H1 (cell line): ENCODE data around the gene FKRP. TPM values are rescaled to one million over a fixed set of nuclear protein-coding genes. Genes with fewer than 3 reads are reported as not detected.

Experiments used
- CTCF ChIA-PET: fragments of 300-600 bp; sonication (Branson Sonifier 250); formaldehyde crosslinking; loops from one replicate; lab custom pipeline; 2021; ENCODE audit not compliant: partially characterized antibody; lab: Charles Lee
- POLR2A ChIA-PET: fragments of 300-600 bp; sonication (Branson Sonifier 250); formaldehyde crosslinking; loops from one replicate; lab custom pipeline; 2021; ENCODE audit warnings: inconsistent platforms; ENCODE audit not compliant: partially characterized antibody; lab: Charles Lee
- DNase-seq, 2 experiments: peaks; one replicate each; pipeline versions ENCODE4 v3.0.0 to v3.0.0-alpha.2; 2010 to 2022; ENCODE audit warnings: low spot score in 2 of 2, low read depth in 1 of 2, mixed read lengths in 1 of 2
- FAIRE-seq: peaks from 2 replicates; lab custom pipeline; 2011; peaks lifted over from hg19 to GRCh38; lab: Jason Lieb, UNC
- H2AFZ ChIP-seq: 2 replicates; pipeline ENCODE4 v1.8.1; 2012; ENCODE audit warnings: low read length, inconsistent platforms
- H2AK5ac ChIP-seq: 2 replicates; pipeline ENCODE4 v1.6.1; 2013; ENCODE audit warnings: low read depth, low read length
- H2BK120ac ChIP-seq: replicated peaks from 2 replicates; pipeline ENCODE3; 2013; ENCODE audit warnings: low read depth, low read length, inconsistent platforms
- H2BK12ac ChIP-seq: 2 replicates; pipeline ENCODE4 v1.6.1; 2013; ENCODE audit warnings: low read depth, low read length
- H2BK15ac ChIP-seq: 2 replicates; pipeline ENCODE4 v1.6.1; 2013; ENCODE audit warnings: low read length
- H2BK20ac ChIP-seq: 2 replicates; pipeline ENCODE4 v1.6.1; 2013; ENCODE audit warnings: low read length
- H2BK5ac ChIP-seq: 2 replicates; pipeline ENCODE4 v1.6.1; 2013; ENCODE audit warnings: low read depth, low read length
- H3K14ac ChIP-seq: 2 replicates; pipeline ENCODE4 v1.6.1; 2013; ENCODE audit warnings: inconsistent platforms; ENCODE audit not compliant: insufficient read length
- H3K18ac ChIP-seq: 2 replicates; pipeline ENCODE4 v1.6.1; 2013; ENCODE audit warnings: low read length; ENCODE audit errors: extremely low read depth
- H3K23ac ChIP-seq: 2 replicates; pipeline ENCODE4 v1.6.1; 2013; ENCODE audit warnings: inconsistent platforms; ENCODE audit not compliant: insufficient read length
- H3K23me2 ChIP-seq: 2 replicates; pipeline ENCODE4 v1.6.1; 2013; ENCODE audit warnings: low read depth, low read length
- H3K27ac ChIP-seq: 2 replicates; pipeline ENCODE4 v1.6.1; 2011; ENCODE audit warnings: low read depth, low read length, inconsistent platforms
- H3K27me3 ChIP-seq, 4 experiments: replicated peaks in 1 of 4; 1 replicate in 1 of 4; 2 replicates in 3 of 4; pipeline versions ENCODE4 v1.6.1 to v1.8.1; 2011 to 2013; ENCODE audit warnings: low read length in 3 of 4, mild to moderate bottlenecking in 3 of 4, inconsistent platforms in 2 of 4, mixed read lengths in 2 of 4, moderate library complexity in 1 of 4; ENCODE audit not compliant: control insufficient read depth in 3 of 4, insufficient read depth in 3 of 4; ENCODE audit errors: extremely low read depth in 1 of 4
- H3K36me3 ChIP-seq, 4 experiments: 2 replicates each; pipeline versions ENCODE4 v1.6.1 to v1.8.1; 2011 to 2013; ENCODE audit warnings: mild to moderate bottlenecking in 4 of 4, low read length in 3 of 4, moderate library complexity in 2 of 4, control low read depth in 1 of 4, inconsistent platforms in 1 of 4; ENCODE audit not compliant: insufficient read depth in 4 of 4, control insufficient read depth in 2 of 4
- H3K4ac ChIP-seq: replicated peaks from 2 replicates; pipeline ENCODE3; 2013; ENCODE audit warnings: low read length, low read depth, mixed read lengths, inconsistent platforms; ENCODE audit not compliant: insufficient read length
- H3K4me1 ChIP-seq, 4 experiments: replicated peaks in 1 of 4; 1 replicate in 1 of 4; 2 replicates in 3 of 4; pipeline versions ENCODE4 v1.6.1 to v1.8.1; 2011 to 2013; ENCODE audit warnings: low read length in 3 of 4, inconsistent platforms in 2 of 4, mixed read lengths in 1 of 4; ENCODE audit not compliant: insufficient read depth in 4 of 4, control insufficient read depth in 3 of 4
- H3K4me2 ChIP-seq, 2 experiments: 2 replicates each; pipeline versions ENCODE4 v1.6.1 to v1.8.1; 2011 to 2013; ENCODE audit warnings: low read depth in 2 of 2, low read length in 2 of 2, control low read depth in 1 of 2, inconsistent platforms in 1 of 2, mild to moderate bottlenecking in 1 of 2; ENCODE audit not compliant: insufficient read depth in 1 of 2
- H3K4me3 ChIP-seq, 4 experiments: fragments of 200-600, 300-600 bp in 1 of 4; sonication (generic), shearing (Covaris generic), sonication (Bioruptor Twin) in 1 of 4; 2 replicates each; pipeline versions ENCODE4 v1.5.1 to v1.8.1; 2011 to 2016; ENCODE audit warnings: low read length in 4 of 4, low read depth in 3 of 4, control low read depth in 2 of 4, inconsistent platforms in 2 of 4, mild to moderate bottlenecking in 2 of 4, mixed read lengths in 1 of 4, moderate library complexity in 1 of 4; ENCODE audit not compliant: insufficient read depth in 2 of 4; ENCODE audit errors: extremely low read depth in 1 of 4
- H3K56ac ChIP-seq: replicated peaks from 2 replicates; pipeline ENCODE3; 2013; ENCODE audit warnings: low read depth, mild to moderate bottlenecking, mixed read lengths, low read length, inconsistent platforms; ENCODE audit not compliant: insufficient read length
- H3K79me1 ChIP-seq: 2 replicates; pipeline ENCODE4 v1.6.1; 2013; ENCODE audit warnings: low read depth, low read length, control low read depth
- H3K79me2 ChIP-seq, 2 experiments: 2 replicates each; pipeline versions ENCODE4 v1.6.1 to v1.8.1; 2012 to 2013; ENCODE audit warnings: low read length in 2 of 2, mild to moderate bottlenecking in 2 of 2, inconsistent platforms in 1 of 2; ENCODE audit not compliant: insufficient read depth in 2 of 2, control insufficient read depth in 1 of 2
- H3K9ac ChIP-seq, 4 experiments: replicated peaks in 1 of 4; 1 replicate in 1 of 4; 2 replicates in 3 of 4; pipeline versions ENCODE4 v1.6.1 to v1.8.1; 2011 to 2013; ENCODE audit warnings: low read depth in 3 of 4, low read length in 3 of 4, control low read depth in 2 of 4, mild to moderate bottlenecking in 2 of 4, moderate library complexity in 2 of 4, inconsistent platforms in 1 of 4; ENCODE audit errors: extremely low read depth in 1 of 4
- H3K9me3 ChIP-seq, 2 experiments: 2 replicates each; pipeline versions ENCODE4 v1.6.1 to v1.8.1; 2012 to 2013; ENCODE audit warnings: mild to moderate bottlenecking in 2 of 2, moderate library complexity in 2 of 2, control low read depth in 1 of 2, inconsistent platforms in 1 of 2, low read depth in 1 of 2, low read length in 1 of 2, mixed read lengths in 1 of 2; ENCODE audit not compliant: insufficient read depth in 2 of 2
- H4K20me1 ChIP-seq, 2 experiments: replicated peaks in 1 of 2; 2 replicates each; pipeline versions ENCODE3 to v1.8.1; 2011 to 2013; ENCODE audit warnings: inconsistent platforms in 2 of 2, low read length in 2 of 2, mild to moderate bottlenecking in 1 of 2; ENCODE audit not compliant: insufficient read depth in 2 of 2, control insufficient read depth in 1 of 2
- H4K5ac ChIP-seq: 2 replicates; pipeline ENCODE4 v1.6.1; 2013; ENCODE audit warnings: low read length, low read depth, mixed read lengths, inconsistent platforms; ENCODE audit not compliant: insufficient read length
- H4K8ac ChIP-seq: 2 replicates; pipeline ENCODE4 v1.8.0; 2013; ENCODE audit warnings: mild to moderate bottlenecking, moderate library complexity, low read length, inconsistent platforms; ENCODE audit not compliant: insufficient read depth; ENCODE audit errors: extremely low read depth
- H4K91ac ChIP-seq: replicated peaks from 2 replicates; pipeline ENCODE3; 2013; ENCODE audit warnings: low read length, mixed read lengths, inconsistent platforms; ENCODE audit not compliant: insufficient read length
- CHD1 ChIP-seq: IDR thresholded peaks from 2 replicates; pipeline ENCODE4 v1.6.1; 2012; ENCODE audit warnings: low read depth, low read length, improper control_type of control experiment
- EZH2 ChIP-seq: fragments of 200-600 bp; sonication (generic); IDR thresholded peaks from 2 replicates; pipeline ENCODE4 v1.7.1; 2012; ENCODE audit warnings: low read depth, mild to moderate bottlenecking, moderate library complexity, low read length, inconsistent platforms; ENCODE audit not compliant: severe bottlenecking
- NANOG ChIP-seq: IDR thresholded peaks from 2 replicates; pipeline ENCODE4 v1.6.1; 2011; ENCODE audit warnings: low read length, low read depth, mild to moderate bottlenecking, inconsistent platforms; ENCODE audit not compliant: insufficient read depth, poor library complexity, severe bottlenecking
- PHF8 ChIP-seq: fragments of 200-600 bp; sonication (generic); conservative IDR thresholded peaks from 2 replicates; pipeline ENCODE4 v1.7.1; 2012; ENCODE audit warnings: low read depth, mild to moderate bottlenecking, inconsistent platforms, low read length, moderate library complexity
- SIX5 ChIP-seq: IDR thresholded peaks from 2 replicates; pipeline ENCODE4 v1.6.1; 2011; ENCODE audit warnings: mild to moderate bottlenecking, low read depth, low read length
- SP4 ChIP-seq: IDR thresholded peaks from 2 replicates; pipeline ENCODE4 v1.6.1; 2012; ENCODE audit warnings: low read length, inconsistent platforms
- TBP ChIP-seq: IDR thresholded peaks from 2 replicates; pipeline ENCODE4 v1.6.1; 2011; ENCODE audit warnings: low read depth, low read length, improper control_type of control experiment
- TCF12 ChIP-seq: IDR thresholded peaks from 2 replicates; pipeline ENCODE4 v1.6.1; 2011; ENCODE audit warnings: low read depth, mild to moderate bottlenecking, low read length
- WGBS, 2 experiments: shearing (Covaris generic) in 1 of 2; methylation state at CpG; one replicate each; pipeline versions ENCODE4 v1.1.6 to v1.1.7; 2013 to 2015; ENCODE audit warnings: low lambda C conversion rate in 2 of 2, mixed read lengths in 2 of 2, inconsistent platforms in 1 of 2, low coverage in 1 of 2, missing lambda C conversion rate in 1 of 2; ENCODE audit not compliant: insufficient replicate concordance in 2 of 2, insufficient coverage in 1 of 2, insufficient read length in 1 of 2; ENCODE audit errors: extremely low coverage in 1 of 2, missing lambda C conversion rate in 1 of 2; 5-methylcytosine and 5-hydroxymethylcytosine counted together
- polyA plus RNA-seq, 7 experiments: library from polyadenylated mRNA; depleted of rRNA in 3 of 7; stranded (reverse) in 5 of 7; unstranded in 2 of 7; fragments of >200 nt in 5 of 7; fragments of 200-250 nt in 2 of 7; gene quantifications; 1 replicate in 5 of 7; 2 replicates in 1 of 7; 4 replicates in 1 of 7; pipeline versions ENCODE4 v1.2.1 to v1.2.3, GENCODE V29; 2011 to 2013; ENCODE audit warnings: missing spikeins in 2 of 7, mixed read lengths in 2 of 7
- total RNA-seq: library from RNA; stranded (reverse); fragmentation: NEBNext Ultra II Directional; extraction: Animal tissue kit (Norgen Biotek cat#: 25700); gene quantifications from 2 replicates; pipeline ENCODE4 v1.2.1, GENCODE V29; 2021
- TF ChIP-seq, protein P1 (sequence below): IDR thresholded peaks from 2 replicates; pipeline ENCODE4 v1.6.1; 2012; ENCODE audit warnings: inconsistent platforms
- TF ChIP-seq, protein P2 (sequence below): IDR thresholded peaks from 2 replicates; pipeline ENCODE4 v1.6.1; 2011; ENCODE audit warnings: low read depth, mild to moderate bottlenecking, low read length; ENCODE audit not compliant: insufficient read depth

Gene FKRP
- total and polyA plus RNA-seq, 2 of the 8 experiments (the other 6 are each of a cell fraction or from before 2014, with no cell fraction given), result 17.1 to 24.4 TPM

DNA sequence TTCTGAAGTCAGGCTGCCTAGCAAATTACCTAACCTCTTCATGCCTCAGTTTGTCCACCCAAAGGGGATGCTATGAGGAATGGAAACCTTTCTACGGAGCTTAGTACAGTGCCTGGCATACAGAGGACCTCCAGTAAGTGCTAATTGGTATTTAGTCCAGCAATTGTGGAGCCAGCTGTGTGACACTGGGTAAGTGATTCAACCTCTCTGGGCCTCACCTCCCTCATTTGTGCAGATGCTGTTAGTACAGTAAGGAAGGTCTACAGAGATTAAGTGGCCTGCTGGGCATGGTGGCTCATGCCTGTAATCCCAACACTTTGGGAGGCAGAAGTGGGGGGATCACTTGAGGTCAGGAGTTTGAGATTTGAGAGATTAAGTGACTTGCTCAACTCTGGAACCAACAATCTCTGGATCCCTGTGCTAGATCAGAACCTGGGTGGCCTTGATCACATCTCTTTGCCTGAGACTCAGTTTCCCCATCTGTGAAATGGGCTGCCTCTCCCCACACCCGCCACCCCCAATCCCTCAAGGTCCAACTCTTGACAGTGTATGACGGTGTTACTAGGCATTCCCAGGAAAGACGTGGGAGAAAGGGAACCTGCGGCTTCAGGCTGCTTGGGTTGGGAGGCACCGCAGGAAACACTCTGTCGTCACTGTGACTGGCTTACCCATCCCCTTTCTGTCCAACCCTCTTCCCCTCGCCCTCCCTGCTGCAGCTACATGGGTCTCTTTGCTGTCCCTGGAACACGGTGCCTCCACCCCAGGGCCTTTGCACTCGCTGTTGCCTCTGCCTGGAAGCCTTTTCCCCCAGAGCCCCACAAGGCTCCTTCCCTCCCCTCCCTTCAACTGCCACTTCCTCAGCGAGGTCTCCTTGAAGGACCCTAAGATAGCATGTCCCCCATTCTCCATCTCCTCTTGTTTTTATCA is 47.2 kb upstream of the FKRP start:
- Histone ChIP-seq H3K79me2 (no peaks in the 10 kb centered on the region), H2BK5ac (no peak overlapping the region), H2BK12ac (no peak overlapping the region; the same call in 1 of the 2 replicates), H3K23me2 (peaks cover 3% of the 10 kb centered on the region), H3K4ac (no peak overlapping the region), H4K20me1 (peaks cover 10 to 14% of the 10 kb centered on the region in 2 experiments), H3K4me3 (no peak overlapping the region), H3K23ac (no peak overlapping the region), H2BK20ac (no peak overlapping the region), H2BK15ac (no peak overlapping the region), H4K5ac (no peak overlapping the region), H3K4me2 (no peak overlapping the region; a peak in 1 of 4 replicates), H2AK5ac (no peak overlapping the region), H3K14ac (no peak overlapping the region), H3K27ac (no peak overlapping the region), H4K91ac (no peak overlapping the region), H2BK120ac (no peak overlapping the region), H3K18ac (no peak overlapping the region), H3K56ac (no peak overlapping the region), H4K8ac (no peak overlapping the region), H3K4me1 (peaks cover 0 to 8% (median 6%) of the 10 kb centered on the region in 4 experiments; a peak in 6 of 7 replicates), H3K27me3 (no peaks in the 10 kb centered on the region), H3K9me3 (no peaks in the 10 kb centered on the region), H3K79me1 (peaks cover 2% of the 10 kb centered on the region), H3K36me3 (peaks cover 14 to 64% (median 49%) of the 10 kb centered on the region in 4 experiments), H3K9ac (no peak overlapping the region), H2AFZ (no peak overlapping the region)
- FAIRE-seq, result no peak
- 87% methylated on average over 10 of the region's 11 CpGs; no CpG with 5 or more reads in 1 of the 2 experiments for WGBS, 2 experiments
- ChIA-PET POLR2A (interaction anchor here (0.9 to 3.3 kb wide), 3 partner anchors 10 to 17 kb away, joined by 3 to 18 read pairs (median 7); partner anchors contain the start of gene PRKD2), CTCF (interaction anchor here (0.6 to 2.6 kb wide), 4 partner anchors 19 to 295 kb away, joined by 4 to 10 read pairs (median 4); no protein-coding TSS in a partner anchor)
- no peak for DNase-seq
- TF ChIP-seq PHF8, result no peak
- TF ChIP-seq TBP, result no peak
- TF ChIP-seq, protein P1, sequence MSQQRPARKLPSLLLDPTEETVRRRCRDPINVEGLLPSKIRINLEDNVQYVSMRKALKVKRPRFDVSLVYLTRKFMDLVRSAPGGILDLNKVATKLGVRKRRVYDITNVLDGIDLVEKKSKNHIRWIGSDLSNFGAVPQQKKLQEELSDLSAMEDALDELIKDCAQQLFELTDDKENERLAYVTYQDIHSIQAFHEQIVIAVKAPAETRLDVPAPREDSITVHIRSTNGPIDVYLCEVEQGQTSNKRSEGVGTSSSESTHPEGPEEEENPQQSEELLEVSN, result no peak
- TF ChIP-seq, protein P2, sequence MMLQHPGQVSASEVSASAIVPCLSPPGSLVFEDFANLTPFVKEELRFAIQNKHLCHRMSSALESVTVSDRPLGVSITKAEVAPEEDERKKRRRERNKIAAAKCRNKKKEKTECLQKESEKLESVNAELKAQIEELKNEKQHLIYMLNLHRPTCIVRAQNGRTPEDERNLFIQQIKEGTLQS, result no peak
- TF ChIP-seq TCF12, result no peak
- TF ChIP-seq CHD1, result no peak
- no peak for TF ChIP-seq EZH2
- no peak for TF ChIP-seq SP4
- no peak for TF ChIP-seq SIX5
- no peak for TF ChIP-seq NANOG
